HepG2 (cell line): ENCODE results near the gene FAM174C. TPM values are rescaled to one million over a fixed set of nuclear protein-coding genes. Genes with fewer than 3 reads are reported as not detected.
A peak's percentile ranks its signal among the peaks of the same experiment; 100 is the strongest.

ENCODE experiments used
- ATF7-NPFF ChIP-seq: sonication (generic); formaldehyde crosslinking; IDR thresholded peaks from 2 replicates; pipeline ENCODE4 v1.8.1; 2023; ENCODE audit warnings: mild to moderate bottlenecking, low read depth, missing genetic modification reagents, moderate library complexity
- CBFB ChIP-seq: sonication (generic); formaldehyde crosslinking; IDR thresholded peaks from 2 replicates; pipeline ENCODE4 v1.4.0; 2020; ENCODE audit warnings: missing genetic modification reagents
- CREB1 ChIP-seq, 2 experiments: fragments of 450-650 bp in 1 of 2; IDR thresholded peaks; 2 replicates each; pipeline ENCODE4 v1.6.1; 2016 to 2017; ENCODE audit warnings: control low read depth in 1 of 2, mild to moderate bottlenecking in 1 of 2, missing compliant biosample characterization in 1 of 2, missing genetic modification characterization in 1 of 2
- MAFG ChIP-seq: sonication (generic); formaldehyde crosslinking; IDR thresholded peaks from 2 replicates; pipeline ENCODE4 v1.5.1; 2020; ENCODE audit warnings: mild to moderate bottlenecking, missing genetic modification reagents
- ZNF143 ChIP-seq: sonication (generic); formaldehyde crosslinking; IDR thresholded peaks from 2 replicates; pipeline ENCODE4 v1.4.0; 2020; ENCODE audit warnings: missing genetic modification reagents
- ZNF333 ChIP-seq: sonication (generic); formaldehyde crosslinking; IDR thresholded peaks from 2 replicates; pipeline ENCODE4 v1.4.0; 2020; ENCODE audit warnings: mild to moderate bottlenecking, missing genetic modification reagents, borderline replicate concordance
- ZNF33A ChIP-seq: sonication (generic); formaldehyde crosslinking; IDR thresholded peaks from 2 replicates; pipeline ENCODE4 v1.5.1; 2020; ENCODE audit warnings: missing genetic modification reagents, mild to moderate bottlenecking, moderate library complexity, borderline replicate concordance
- ZNF451 ChIP-seq: sonication (generic); formaldehyde crosslinking; IDR thresholded peaks from 2 replicates; pipeline ENCODE4 v1.5.0; 2020; ENCODE audit warnings: mild to moderate bottlenecking, missing genetic modification reagents
- ZNF547 ChIP-seq: sonication (generic); formaldehyde crosslinking; IDR thresholded peaks from 2 replicates; pipeline ENCODE4 v1.5.1; 2020; ENCODE audit warnings: mild to moderate bottlenecking, missing genetic modification reagents
- ZNF563 ChIP-seq: sonication (generic); formaldehyde crosslinking; IDR thresholded peaks from 2 replicates; pipeline ENCODE4 v1.8.0; 2022; ENCODE audit warnings: mild to moderate bottlenecking, moderate library complexity, missing genetic modification reagents
- polyA plus RNA-seq, 8 experiments: library from polyadenylated mRNA; depleted of rRNA in 3 of 8; stranded (reverse) in 7 of 8; unstranded in 1 of 8; fragments of >200 nt; fragmentation: Illumina TruSeq in 4 of 8; extraction: Trizol in 4 of 8; gene quantifications; 2 replicates each; pipeline versions ENCODE4 v1.2.1 to v1.2.3, GENCODE V29; 2011 to 2016; ENCODE audit warnings: low read depth in 4 of 8, missing spikeins in 1 of 8, mixed read lengths in 1 of 8; ENCODE audit not compliant: insufficient read depth in 1 of 8
- total RNA-seq, 5 experiments: library from RNA; depleted of rRNA; stranded (reverse); fragments of >200 nt; fragmentation: Illumina TruSeq; extraction: Trizol; gene quantifications; 2 replicates each; pipeline ENCODE4 v1.2.3, GENCODE V29; 2016; ENCODE audit warnings: low read depth in 1 of 5
- TF ChIP-seq, protein P1 (sequence below): sonication (generic); formaldehyde crosslinking; IDR thresholded peaks from 2 replicates; pipeline ENCODE4 v1.4.0; 2020; ENCODE audit warnings: missing genetic modification reagents, borderline replicate concordance
- TF ChIP-seq, protein P2 (sequence below): sonication (generic); formaldehyde crosslinking; IDR thresholded peaks from 2 replicates; pipeline ENCODE4 v1.5.1; 2020; ENCODE audit warnings: missing genetic modification reagents, mild to moderate bottlenecking, borderline replicate concordance
- TF ChIP-seq, protein P3 (sequence below): IDR thresholded peaks from 2 replicates; pipeline ENCODE4 v1.6.1; 2016; ENCODE audit warnings: low read depth, missing genetic modification reagents, missing compliant biosample characterization
- TF ChIP-seq, protein P4 (sequence below): IDR thresholded peaks from 2 replicates; pipeline ENCODE4 v1.6.1; 2012; ENCODE audit warnings: inconsistent platforms
- TF ChIP-seq, protein P5 (sequence below): sonication (generic); formaldehyde crosslinking; conservative IDR thresholded peaks from 2 replicates; pipeline ENCODE4 v1.4.0; 2020; ENCODE audit warnings: missing genetic modification reagents

Gene FAM174C
- total and polyA plus RNA-seq, 2 of the 13 experiments (the other 11 are each of a cell fraction or from before 2014, with no cell fraction given) = 19.5 to 31.3 TPM

DNA sequence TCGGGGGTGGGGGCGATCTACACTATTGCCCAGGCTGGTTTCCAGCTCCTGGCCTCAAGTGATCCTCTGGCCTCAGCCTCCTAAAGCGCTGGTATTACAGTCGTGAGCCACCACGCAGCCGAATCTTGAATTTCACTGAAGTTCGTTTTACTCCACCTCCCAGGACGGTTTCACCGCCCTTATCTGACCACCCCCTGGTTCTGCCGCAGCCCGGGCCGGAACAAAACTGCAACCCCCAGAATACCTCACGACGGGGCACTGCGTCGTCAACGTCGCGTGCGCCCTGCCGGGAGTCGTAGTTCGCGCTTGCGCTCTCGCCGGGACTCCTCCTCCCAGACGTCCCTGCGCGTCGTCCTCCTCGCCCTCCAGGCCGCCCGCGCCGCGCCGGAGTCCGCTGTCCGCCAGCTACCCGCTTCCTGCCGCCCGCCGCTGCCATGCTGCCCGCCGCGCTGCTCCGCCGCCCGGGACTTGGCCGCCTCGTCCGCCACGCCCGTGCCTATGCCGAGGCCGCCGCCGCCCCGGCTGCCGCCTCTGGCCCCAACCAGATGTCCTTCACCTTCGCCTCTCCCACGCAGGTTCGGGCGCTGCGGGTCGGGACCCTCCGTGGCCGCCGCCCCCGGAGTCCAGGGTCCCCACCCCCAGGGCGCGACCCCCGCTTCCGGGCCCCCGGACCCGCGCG lies 33.8 kb upstream of the FAM174C start, which contains the start of gene ATP5F1D (continued):
- peak; percentile 77; the same call in 1 of the 2 replicates for TF ChIP-seq ZNF451
- TF ChIP-seq ZNF547 = peak; percentile 92
- TF ChIP-seq ZNF333 (CRISPR knock-in tag) = 0 out of 2 replicates have a peak, but pooled peaks have one; percentile 60
- TF ChIP-seq, protein P1, sequence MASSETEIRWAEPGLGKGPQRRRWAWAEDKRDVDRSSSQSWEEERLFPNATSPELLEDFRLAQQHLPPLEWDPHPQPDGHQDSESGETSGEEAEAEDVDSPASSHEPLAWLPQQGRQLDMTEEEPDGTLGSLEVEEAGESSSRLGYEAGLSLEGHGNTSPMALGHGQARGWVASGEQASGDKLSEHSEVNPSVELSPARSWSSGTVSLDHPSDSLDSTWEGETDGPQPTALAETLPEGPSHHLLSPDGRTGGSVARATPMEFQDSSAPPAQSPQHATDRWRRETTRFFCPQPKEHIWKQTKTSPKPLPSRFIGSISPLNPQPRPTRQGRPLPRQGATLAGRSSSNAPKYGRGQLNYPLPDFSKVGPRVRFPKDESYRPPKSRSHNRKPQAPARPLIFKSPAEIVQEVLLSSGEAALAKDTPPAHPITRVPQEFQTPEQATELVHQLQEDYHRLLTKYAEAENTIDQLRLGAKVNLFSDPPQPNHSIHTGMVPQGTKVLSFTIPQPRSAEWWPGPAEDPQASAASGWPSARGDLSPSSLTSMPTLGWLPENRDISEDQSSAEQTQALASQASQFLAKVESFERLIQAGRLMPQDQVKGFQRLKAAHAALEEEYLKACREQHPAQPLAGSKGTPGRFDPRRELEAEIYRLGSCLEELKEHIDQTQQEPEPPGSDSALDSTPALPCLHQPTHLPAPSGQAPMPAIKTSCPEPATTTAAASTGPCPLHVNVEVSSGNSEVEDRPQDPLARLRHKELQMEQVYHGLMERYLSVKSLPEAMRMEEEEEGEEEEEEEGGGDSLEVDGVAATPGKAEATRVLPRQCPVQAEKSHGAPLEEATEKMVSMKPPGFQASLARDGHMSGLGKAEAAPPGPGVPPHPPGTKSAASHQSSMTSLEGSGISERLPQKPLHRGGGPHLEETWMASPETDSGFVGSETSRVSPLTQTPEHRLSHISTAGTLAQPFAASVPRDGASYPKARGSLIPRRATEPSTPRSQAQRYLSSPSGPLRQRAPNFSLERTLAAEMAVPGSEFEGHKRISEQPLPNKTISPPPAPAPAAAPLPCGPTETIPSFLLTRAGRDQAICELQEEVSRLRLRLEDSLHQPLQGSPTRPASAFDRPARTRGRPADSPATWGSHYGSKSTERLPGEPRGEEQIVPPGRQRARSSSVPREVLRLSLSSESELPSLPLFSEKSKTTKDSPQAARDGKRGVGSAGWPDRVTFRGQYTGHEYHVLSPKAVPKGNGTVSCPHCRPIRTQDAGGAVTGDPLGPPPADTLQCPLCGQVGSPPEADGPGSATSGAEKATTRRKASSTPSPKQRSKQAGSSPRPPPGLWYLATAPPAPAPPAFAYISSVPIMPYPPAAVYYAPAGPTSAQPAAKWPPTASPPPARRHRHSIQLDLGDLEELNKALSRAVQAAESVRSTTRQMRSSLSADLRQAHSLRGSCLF (CRISPR knock-in tag) = no peak
- TF ChIP-seq, protein P2, sequence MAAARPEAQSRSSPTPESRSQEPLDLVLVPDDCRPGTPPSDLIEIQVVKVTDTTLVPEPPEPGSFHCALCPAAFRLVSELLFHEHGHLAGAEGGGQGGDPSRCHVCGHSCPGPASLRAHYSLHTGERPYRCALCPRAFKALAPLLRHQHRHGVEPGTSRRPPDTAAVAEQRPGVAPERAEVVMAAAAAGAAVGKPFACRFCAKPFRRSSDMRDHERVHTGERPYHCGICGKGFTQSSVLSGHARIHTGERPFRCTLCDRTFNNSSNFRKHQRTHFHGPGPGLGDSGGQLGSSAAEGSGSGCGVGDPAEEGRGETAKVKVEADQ (CRISPR knock-in tag) = peak; percentile 77
- TF ChIP-seq ZNF563 (CRISPR knock-in tag) = peak; percentile 12; the same call in 1 of the 2 replicates
- TF ChIP-seq ZNF143 (CRISPR knock-in tag) = peak; percentile 95
- TF ChIP-seq CBFB (CRISPR knock-in tag) = 0 out of 2 replicates have a peak, but pooled peaks have one; percentile 37
- TF ChIP-seq CREB1 (IDR thresholded peaks at IDR 0.05) = peak; percentile 93
- TF ChIP-seq CREB1 (CRISPR knock-in tag; IDR thresholded peaks at IDR 0.05) = peak; percentile 92
- TF ChIP-seq, protein P3, sequence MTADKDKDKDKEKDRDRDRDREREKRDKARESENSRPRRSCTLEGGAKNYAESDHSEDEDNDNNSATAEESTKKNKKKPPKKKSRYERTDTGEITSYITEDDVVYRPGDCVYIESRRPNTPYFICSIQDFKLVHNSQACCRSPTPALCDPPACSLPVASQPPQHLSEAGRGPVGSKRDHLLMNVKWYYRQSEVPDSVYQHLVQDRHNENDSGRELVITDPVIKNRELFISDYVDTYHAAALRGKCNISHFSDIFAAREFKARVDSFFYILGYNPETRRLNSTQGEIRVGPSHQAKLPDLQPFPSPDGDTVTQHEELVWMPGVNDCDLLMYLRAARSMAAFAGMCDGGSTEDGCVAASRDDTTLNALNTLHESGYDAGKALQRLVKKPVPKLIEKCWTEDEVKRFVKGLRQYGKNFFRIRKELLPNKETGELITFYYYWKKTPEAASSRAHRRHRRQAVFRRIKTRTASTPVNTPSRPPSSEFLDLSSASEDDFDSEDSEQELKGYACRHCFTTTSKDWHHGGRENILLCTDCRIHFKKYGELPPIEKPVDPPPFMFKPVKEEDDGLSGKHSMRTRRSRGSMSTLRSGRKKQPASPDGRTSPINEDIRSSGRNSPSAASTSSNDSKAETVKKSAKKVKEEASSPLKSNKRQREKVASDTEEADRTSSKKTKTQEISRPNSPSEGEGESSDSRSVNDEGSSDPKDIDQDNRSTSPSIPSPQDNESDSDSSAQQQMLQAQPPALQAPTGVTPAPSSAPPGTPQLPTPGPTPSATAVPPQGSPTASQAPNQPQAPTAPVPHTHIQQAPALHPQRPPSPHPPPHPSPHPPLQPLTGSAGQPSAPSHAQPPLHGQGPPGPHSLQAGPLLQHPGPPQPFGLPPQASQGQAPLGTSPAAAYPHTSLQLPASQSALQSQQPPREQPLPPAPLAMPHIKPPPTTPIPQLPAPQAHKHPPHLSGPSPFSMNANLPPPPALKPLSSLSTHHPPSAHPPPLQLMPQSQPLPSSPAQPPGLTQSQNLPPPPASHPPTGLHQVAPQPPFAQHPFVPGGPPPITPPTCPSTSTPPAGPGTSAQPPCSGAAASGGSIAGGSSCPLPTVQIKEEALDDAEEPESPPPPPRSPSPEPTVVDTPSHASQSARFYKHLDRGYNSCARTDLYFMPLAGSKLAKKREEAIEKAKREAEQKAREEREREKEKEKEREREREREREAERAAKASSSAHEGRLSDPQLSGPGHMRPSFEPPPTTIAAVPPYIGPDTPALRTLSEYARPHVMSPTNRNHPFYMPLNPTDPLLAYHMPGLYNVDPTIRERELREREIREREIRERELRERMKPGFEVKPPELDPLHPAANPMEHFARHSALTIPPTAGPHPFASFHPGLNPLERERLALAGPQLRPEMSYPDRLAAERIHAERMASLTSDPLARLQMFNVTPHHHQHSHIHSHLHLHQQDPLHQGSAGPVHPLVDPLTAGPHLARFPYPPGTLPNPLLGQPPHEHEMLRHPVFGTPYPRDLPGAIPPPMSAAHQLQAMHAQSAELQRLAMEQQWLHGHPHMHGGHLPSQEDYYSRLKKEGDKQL (CRISPR knock-in tag) = no peak
- TF ChIP-seq MAFG = no peak
- TF ChIP-seq, protein P4, sequence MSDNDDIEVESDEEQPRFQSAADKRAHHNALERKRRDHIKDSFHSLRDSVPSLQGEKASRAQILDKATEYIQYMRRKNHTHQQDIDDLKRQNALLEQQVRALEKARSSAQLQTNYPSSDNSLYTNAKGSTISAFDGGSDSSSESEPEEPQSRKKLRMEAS = peak; percentile 74
- peak; percentile 49; the same call in 1 of the 2 replicates for TF ChIP-seq ATF7-NPFF (CRISPR knock-in tag)
- no peak for TF ChIP-seq ZNF33A (CRISPR knock-in tag)
- TF ChIP-seq, protein P5, sequence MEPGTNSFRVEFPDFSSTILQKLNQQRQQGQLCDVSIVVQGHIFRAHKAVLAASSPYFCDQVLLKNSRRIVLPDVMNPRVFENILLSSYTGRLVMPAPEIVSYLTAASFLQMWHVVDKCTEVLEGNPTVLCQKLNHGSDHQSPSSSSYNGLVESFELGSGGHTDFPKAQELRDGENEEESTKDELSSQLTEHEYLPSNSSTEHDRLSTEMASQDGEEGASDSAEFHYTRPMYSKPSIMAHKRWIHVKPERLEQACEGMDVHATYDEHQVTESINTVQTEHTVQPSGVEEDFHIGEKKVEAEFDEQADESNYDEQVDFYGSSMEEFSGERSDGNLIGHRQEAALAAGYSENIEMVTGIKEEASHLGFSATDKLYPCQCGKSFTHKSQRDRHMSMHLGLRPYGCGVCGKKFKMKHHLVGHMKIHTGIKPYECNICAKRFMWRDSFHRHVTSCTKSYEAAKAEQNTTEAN (CRISPR knock-in tag) = no peak
